Uterus (tissue), 4 donors: ENCODE results near the gene DPP6. TPM values are rescaled to one million over a fixed set of nuclear protein-coding genes. Genes with fewer than 3 reads are reported as not detected.

Experiments
- DNase-seq, 2 donors: peaks; one replicate each; pipeline ENCODE4 v3.0.0-alpha.2; 2019 to 2020
- H3K27ac ChIP-seq, 2 donors: fragments of 200-600 bp; sonication (generic); 1 replicate in 1 of 2; 2 replicates in 1 of 2; pipeline ENCODE4 v1.5.1; 2016 to 2018
- H3K27me3 ChIP-seq, 2 donors: fragments of 200-600 bp; sonication (generic); one replicate each; pipeline ENCODE4 v1.5.1; 2018 to 2019; ENCODE audit warnings: control low read depth in 1 of 2
- H3K36me3 ChIP-seq, 2 donors: fragments of 200-600 bp; sonication (generic); one replicate each; pipeline ENCODE4 v1.5.1; 2019; ENCODE audit warnings: control low read depth in 1 of 2
- H3K4me1 ChIP-seq, 2 donors: fragments of 200-600 bp; sonication (generic); one replicate each; pipeline ENCODE4 v1.5.1; 2018 to 2019; ENCODE audit warnings: control low read depth in 1 of 2
- H3K4me3 ChIP-seq, 2 donors: fragments of 200-600 bp; sonication (generic); 1 replicate in 1 of 2; 2 replicates in 1 of 2; pipeline ENCODE4 v1.5.1; 2018 to 2019; ENCODE audit warnings: mild to moderate bottlenecking in 1 of 2
- H3K9me3 ChIP-seq, 2 donors: fragments of 200-600 bp; sonication (generic); one replicate each; pipeline ENCODE4 v1.5.1; 2019; ENCODE audit warnings: control low read depth in 1 of 2
- CTCF ChIP-seq, 4 experiments: fragments of 200-600 bp in 2 of 4; fragments of 450-650 bp in 2 of 4; sonication (generic) in 2 of 4; IDR thresholded peaks; one replicate each; pipeline ENCODE4 v1.5.1; 2016 to 2019; ENCODE audit warnings: antibody characterized with exemption in 4 of 4, mild to moderate bottlenecking in 2 of 4, moderate library complexity in 1 of 4
- POLR2A ChIP-seq, 2 donors: fragments of 450-650 bp; IDR thresholded peaks; one replicate each; pipeline ENCODE4 v1.6.1; 2016; ENCODE audit warnings: antibody characterized with exemption in 2 of 2, mild to moderate bottlenecking in 1 of 2, moderate library complexity in 1 of 2
- intact Hi-C: fragments of 100-400 bp; cut with DNase I; formaldehyde crosslinking; loops from one replicate; pipeline ENCODE4 v1.15.1; 2023; ENCODE audit warnings: low total_unique reads
- total RNA-seq, 4 donors: library from RNA; depleted of rRNA in 3 of 4; stranded (reverse); fragments of >200 nt in 3 of 4; gene quantifications; one replicate each; pipeline versions ENCODE4 v1.1.0 to v1.2.4, GENCODE V29; 2014 to 2023
- donor health status: DM: yes; HTN: yes; CAD: no.

The DPP6 gene
- total RNA-seq, 4 donors from 2014 or later = 4.1 to 107 (median 42.7) TPM

- Histone ChIP-seq H3K4me1 (no peaks in the 10 kb centered on the region), H3K27ac (no peak overlapping the region), H3K4me3 (no peak overlapping the region), H3K27me3 (no peaks in the 10 kb centered on the region), H3K9me3 (no peaks in the 10 kb centered on the region), H3K36me3 (no peaks in the 10 kb centered on the region)
- TF ChIP-seq POLR2A (IDR thresholded peaks at IDR 0.05) (no peak), CTCF (IDR thresholded peaks at IDR 0.05) (no peak)
- no peak for DNase-seq
- intact Hi-C loops = no loop called here
Observed at GRCh38 chr7:154484406-154484805, 432.2 kb downstream of the DPP6 start.

DNA sequence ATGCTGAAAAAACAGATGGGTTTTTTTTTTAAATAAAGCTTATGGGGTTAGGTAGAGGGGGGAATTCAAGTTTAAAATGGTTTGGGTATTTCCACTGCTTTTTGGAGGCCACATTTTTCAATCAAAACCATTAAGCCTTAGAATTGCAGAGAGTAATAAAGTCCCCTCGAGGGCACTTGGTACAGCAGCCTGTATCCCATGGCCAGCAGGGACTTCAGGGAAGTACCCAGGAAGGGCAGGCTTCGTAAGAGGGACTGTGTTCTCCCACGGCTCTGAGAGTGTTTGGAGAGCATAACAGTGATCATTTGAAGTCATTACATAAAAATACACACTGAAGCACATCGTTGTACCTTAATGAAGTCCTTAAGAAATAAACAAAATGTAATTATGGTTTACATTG lies 432.7 kb downstream of the DPP6 start:
- H3K4me3 ChIP-seq = no peak overlapping the region
- no peak overlapping the region for H3K27ac ChIP-seq
- H3K4me1 ChIP-seq = no peaks in the 10 kb centered on the region
- H3K27me3 ChIP-seq = no peaks in the 10 kb centered on the region
- intact Hi-C loops = no loop called here
- H3K36me3 ChIP-seq = no peaks in the 10 kb centered on the region
- no peak for DNase-seq
- H3K9me3 ChIP-seq = no peaks in the 10 kb centered on the region
- TF ChIP-seq CTCF (IDR thresholded peaks at IDR 0.05) (no peak), POLR2A (IDR thresholded peaks at IDR 0.05) (no peak)

DNA sequence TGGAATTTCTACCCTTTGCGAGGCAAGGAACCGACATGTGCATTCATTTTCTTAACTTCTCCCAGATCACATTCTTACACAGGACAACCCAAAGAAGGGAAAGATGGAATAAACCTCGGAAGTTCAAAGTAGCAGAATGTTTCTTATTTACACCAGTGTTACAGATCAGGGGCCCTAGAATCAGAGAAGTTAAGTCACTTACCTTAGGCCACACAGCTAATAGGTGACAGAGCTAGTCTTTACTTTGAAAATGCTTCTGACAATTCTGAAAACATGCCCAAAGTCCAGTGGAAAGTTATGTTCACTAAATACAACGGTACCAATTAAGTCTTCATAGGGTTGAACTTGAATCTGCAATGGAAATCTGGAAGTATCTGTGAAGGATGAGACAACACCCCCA lies 437.7 kb downstream of the DPP6 start:
- H3K36me3 ChIP-seq = no peaks in the 10 kb centered on the region
- H3K4me3 ChIP-seq = no peak overlapping the region
- no peaks in the 10 kb centered on the region for H3K4me1 ChIP-seq
- TF ChIP-seq POLR2A (IDR thresholded peaks at IDR 0.05) (no peak), CTCF (IDR thresholded peaks at IDR 0.05) (no peak)
- no peaks in the 10 kb centered on the region for H3K27me3 ChIP-seq
- no peak overlapping the region for H3K27ac ChIP-seq
- DNase-seq = no peak
- intact Hi-C loops = no loop called here
- no peaks in the 10 kb centered on the region for H3K9me3 ChIP-seq

DNA sequence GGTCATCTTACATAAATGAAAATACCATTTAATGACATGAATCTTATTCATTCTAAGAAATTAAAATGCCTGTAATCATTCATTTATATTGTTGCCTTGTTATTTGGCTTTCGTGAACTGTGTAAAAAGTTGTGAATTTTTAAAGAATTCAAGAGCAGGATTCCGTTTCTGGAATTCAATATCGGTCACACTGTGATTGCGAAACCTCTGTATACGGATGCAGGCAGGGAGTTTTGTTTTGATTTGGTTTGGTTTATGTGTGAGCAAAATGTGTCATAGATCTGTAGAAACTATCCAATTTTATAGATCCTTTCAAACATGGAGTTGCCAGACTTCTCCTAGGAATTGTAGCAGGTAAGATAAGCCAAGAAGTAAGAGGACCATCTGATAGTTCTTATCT lies 441.4 kb downstream of the DPP6 start:
- H3K9me3 ChIP-seq = no peaks in the 10 kb centered on the region
- DNase-seq = no peak
- H3K4me1 ChIP-seq = no peaks in the 10 kb centered on the region
- intact Hi-C loops = no loop called here
- H3K27ac ChIP-seq = no peak overlapping the region
- no peaks in the 10 kb centered on the region for H3K36me3 ChIP-seq
- no peaks in the 10 kb centered on the region for H3K27me3 ChIP-seq
- no peak overlapping the region for H3K4me3 ChIP-seq
- TF ChIP-seq POLR2A (IDR thresholded peaks at IDR 0.05) = no peak

DNA sequence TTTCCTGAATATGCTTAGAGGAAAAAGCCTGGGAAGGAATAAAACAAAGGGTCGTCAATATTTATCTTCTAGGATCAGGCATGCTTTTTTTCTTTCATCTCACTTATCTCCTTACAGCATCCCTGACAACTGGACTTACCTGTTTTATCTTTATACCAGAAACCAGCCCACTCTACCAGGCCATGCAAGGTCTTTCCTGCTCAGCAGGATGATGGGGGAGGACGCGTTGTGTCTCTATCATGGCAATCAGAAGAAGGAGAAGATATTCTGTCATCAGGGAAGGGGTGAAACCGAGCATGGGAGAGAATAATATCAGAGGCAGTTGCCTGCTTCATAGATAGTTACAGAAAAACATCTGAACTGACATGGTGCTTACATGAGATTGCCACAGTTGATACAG lies 445.6 kb downstream of the DPP6 start:
- H3K27me3 ChIP-seq = no peaks in the 10 kb centered on the region
- intact Hi-C loops = no loop called here

More for the DNA sequence above, 445.6 kb downstream of the DPP6 start:
- DNase-seq = no peak
- Histone ChIP-seq H3K36me3 (no peaks in the 10 kb centered on the region), H3K27ac (no peak overlapping the region), H3K4me1 (no peaks in the 10 kb centered on the region), H3K4me3 (no peak overlapping the region), H3K9me3 (no peaks in the 10 kb centered on the region)
- TF ChIP-seq POLR2A (IDR thresholded peaks at IDR 0.05) (no peak), CTCF (IDR thresholded peaks at IDR 0.05) (no peak)
